CD4-positive, alpha-beta memory T cell (primary cell): ENCODE measurements around the gene TEAD1. TPM values are rescaled to one million over a fixed set of nuclear protein-coding genes. Genes with fewer than 3 reads are reported as not detected.

Experiments used
- CTCF ChIA-PET: fragments of 350-600 bp; sonication (Branson Sonifier 250); formaldehyde crosslinking; loops from one replicate; lab custom pipeline; 2021; ENCODE audit warnings: inconsistent platforms; ENCODE audit not compliant: partially characterized antibody; lab: Charles Lee
- POLR2A ChIA-PET: fragments of 350-600 bp; sonication (Branson Sonifier 250); formaldehyde crosslinking; loops from one replicate; lab custom pipeline; 2021; ENCODE audit not compliant: partially characterized antibody; lab: Charles Lee
- DNase-seq, 5 donors: peaks; one replicate each; pipeline versions ENCODE4 v3.0.0 to v3.0.0-alpha.2; 2020 to 2022; ENCODE audit warnings: mixed read lengths in 1 of 5
- H3K27ac ChIP-seq: one replicate; pipeline ENCODE4 v1.7.0; 2013; ENCODE audit warnings: low read depth, low read length
- H3K27me3 ChIP-seq: 2 replicates; pipeline ENCODE4 v1.7.0; 2013; ENCODE audit warnings: mild to moderate bottlenecking, low read length, moderate library complexity; ENCODE audit not compliant: insufficient read depth
- H3K36me3 ChIP-seq: 2 replicates; pipeline ENCODE4 v1.7.0; 2013; ENCODE audit warnings: mild to moderate bottlenecking, low read length, moderate library complexity; ENCODE audit not compliant: insufficient read depth
- H3K4me1 ChIP-seq: 2 replicates; pipeline ENCODE4 v1.7.0; 2013; ENCODE audit warnings: mild to moderate bottlenecking, low read length, moderate library complexity; ENCODE audit not compliant: insufficient read depth
- H3K4me3 ChIP-seq, 2 donors: one replicate each; pipeline ENCODE4 v1.7.0; 2013; ENCODE audit warnings: low read length in 2 of 2, mild to moderate bottlenecking in 1 of 2
- H3K9me3 ChIP-seq, 2 donors: one replicate each; pipeline ENCODE4 v1.7.0; 2013; ENCODE audit warnings: low read length in 2 of 2, control low read depth in 1 of 2; ENCODE audit not compliant: control insufficient read depth in 1 of 2
- H3K27ac Mint-ChIP-seq, 7 donors: one replicate each; pipeline ENCODE4 v1.8.0; 2020 to 2021; ENCODE audit warnings: mixed read lengths in 7 of 7, mild to moderate bottlenecking in 6 of 7, inconsistent platforms in 3 of 7, moderate library complexity in 3 of 7
- H3K27me3 Mint-ChIP-seq, 2 donors: one replicate each; pipeline ENCODE4 v1.8.0; 2020 to 2021; ENCODE audit warnings: mixed read lengths in 2 of 2
- H3K36me3 Mint-ChIP-seq, 2 donors: one replicate each; pipeline ENCODE4 v1.8.0; 2020 to 2021; ENCODE audit warnings: mixed read lengths in 2 of 2, inconsistent platforms in 1 of 2, mild to moderate bottlenecking in 1 of 2
- H3K4me1 Mint-ChIP-seq, 4 donors: one replicate each; pipeline ENCODE4 v1.8.0; 2020 to 2021; ENCODE audit warnings: mixed read lengths in 4 of 4, mild to moderate bottlenecking in 1 of 4
- H3K4me3 Mint-ChIP-seq, 8 donors: one replicate each; pipeline ENCODE4 v1.8.0; 2020 to 2021; ENCODE audit warnings: mixed read lengths in 8 of 8, mild to moderate bottlenecking in 7 of 8, moderate library complexity in 6 of 8, inconsistent platforms in 3 of 8
- H3K9me3 Mint-ChIP-seq, 8 donors: one replicate each; pipeline ENCODE4 v1.8.0; 2020 to 2021; ENCODE audit warnings: mixed read lengths in 8 of 8, mild to moderate bottlenecking in 5 of 8, inconsistent platforms in 3 of 8, moderate library complexity in 1 of 8
- intact Hi-C: fragments of 100-400 bp; cut with micrococcal nuclease; formaldehyde crosslinking; loops from one replicate; pipeline ENCODE4 v1.15.1; 2023
- polyA plus RNA-seq, 2 donors: library from polyadenylated mRNA; unstranded; fragments of 300-500 nt; fragmentation: Illumina TruSeq; gene quantifications; one replicate each; pipeline ENCODE4 v1.2.3, GENCODE V29; 2021
- total RNA-seq, 2 experiments: library from RNA; stranded (reverse); gene quantifications; one replicate each; pipeline ENCODE4 v1.2.3, GENCODE V29; 2021

Gene TEAD1
- total and polyA plus RNA-seq, 4 experiments from 2014 or later, result 0.15 to 1.1 (median 0.52) TPM; not detected in 1

GRCh38 chr11:12803086-12803826 is 129.0 kb downstream of the TEAD1 start:
- CTCF ChIA-PET, result no interaction called here

GRCh38 chr11:12806113-12806512 is 131.9 kb downstream of the TEAD1 start:
- POLR2A ChIA-PET, result no interaction called here
- no peak overlapping the region for H3K4me3 ChIP-seq
- no peak overlapping the region for H3K27ac ChIP-seq
- no peaks in the 10 kb centered on the region for H3K4me1 Mint-ChIP-seq
- DNase-seq, result no peak
- no peaks in the 10 kb centered on the region for H3K4me1 ChIP-seq
- H3K36me3 Mint-ChIP-seq, result no peaks in the 10 kb centered on the region
- no peak overlapping the region for H3K27ac Mint-ChIP-seq
- intact Hi-C loops, result no loop called here
- peaks cover 2% of the 10 kb centered on the region for H3K27me3 ChIP-seq
- CTCF ChIA-PET, result interaction anchor here (1.2 kb wide), 1 partner anchor 9 kb away, joined by 3 read pairs; no protein-coding TSS in a partner anchor
- H3K9me3 Mint-ChIP-seq, result no peaks in the 10 kb centered on the region
- no peaks in the 10 kb centered on the region for H3K9me3 ChIP-seq
- no peaks in the 10 kb centered on the region for H3K36me3 ChIP-seq
- peaks cover 15 to 18% of the 10 kb centered on the region in 2 donors for H3K27me3 Mint-ChIP-seq
- H3K4me3 Mint-ChIP-seq, result no peak overlapping the region

More at GRCh38 chr11:12803086-12803826, 129.0 kb downstream of the TEAD1 start:
- H3K9me3 Mint-ChIP-seq, result no peaks in the 10 kb centered on the region
- H3K27ac ChIP-seq, result no peak overlapping the region
- H3K4me3 Mint-ChIP-seq, result no peak overlapping the region
- H3K4me3 ChIP-seq, result no peak overlapping the region
- H3K9me3 ChIP-seq, result no peaks in the 10 kb centered on the region
- no peaks in the 10 kb centered on the region for H3K36me3 ChIP-seq
- H3K27ac Mint-ChIP-seq, result no peak overlapping the region
- peaks cover 18 to 23% of the 10 kb centered on the region in 2 donors for H3K27me3 Mint-ChIP-seq
- no peaks in the 10 kb centered on the region for H3K4me1 Mint-ChIP-seq
- no peaks in the 10 kb centered on the region for H3K4me1 ChIP-seq
- no peak for DNase-seq
- H3K36me3 Mint-ChIP-seq, result no peaks in the 10 kb centered on the region
- POLR2A ChIA-PET, result no interaction called here
- peaks cover 6% of the 10 kb centered on the region for H3K27me3 ChIP-seq
- intact Hi-C loops, result no loop called here

GRCh38 chr11:12807621-12808020 is 133.4 kb downstream of the TEAD1 start:
- H3K36me3 ChIP-seq, result no peaks in the 10 kb centered on the region
- intact Hi-C loops, result no loop called here
- H3K4me3 Mint-ChIP-seq, result no peak overlapping the region
- no peak overlapping the region for H3K27ac ChIP-seq
- H3K4me3 ChIP-seq, result no peak overlapping the region
- H3K36me3 Mint-ChIP-seq, result no peaks in the 10 kb centered on the region
- no peaks in the 10 kb centered on the region for H3K27me3 ChIP-seq
- no peaks in the 10 kb centered on the region for H3K9me3 ChIP-seq
- no peaks in the 10 kb centered on the region for H3K4me1 ChIP-seq
- POLR2A ChIA-PET, result no interaction called here
- CTCF ChIA-PET, result no interaction called here
- H3K27me3 Mint-ChIP-seq, result peaks cover 10 to 20% of the 10 kb centered on the region in 2 donors
- no peak overlapping the region for H3K27ac Mint-ChIP-seq
- no peaks in the 10 kb centered on the region for H3K4me1 Mint-ChIP-seq
- no peak for DNase-seq
- H3K9me3 Mint-ChIP-seq, result no peaks in the 10 kb centered on the region

- Histone ChIP-seq H3K4me3 (no peak overlapping the region), H3K27me3 (no peaks in the 10 kb centered on the region), H3K9me3 (no peaks in the 10 kb centered on the region), H3K36me3 (no peaks in the 10 kb centered on the region), H3K27ac (no peak overlapping the region), H3K4me1 (no peaks in the 10 kb centered on the region)
- Mint-ChIP-seq H3K27ac (no peak overlapping the region), H3K27me3 (peaks cover 13 to 23% of the 10 kb centered on the region in 2 donors), H3K4me3 (no peak overlapping the region), H3K9me3 (no peaks in the 10 kb centered on the region), H3K36me3 (no peaks in the 10 kb centered on the region), H3K4me1 (no peaks in the 10 kb centered on the region)
- DNase-seq, result no peak
- intact Hi-C loops, result no loop called here
- ChIA-PET CTCF (no interaction called here), POLR2A (no interaction called here)
Measured at GRCh38 chr11:12808519-12808918, 134.3 kb downstream of the TEAD1 start.

GRCh38 chr11:12809364-12809763 is 135.1 kb downstream of the TEAD1 start:
- Mint-ChIP-seq H3K36me3 (no peaks in the 10 kb centered on the region), H3K27me3 (peaks cover 14 to 24% of the 10 kb centered on the region in 2 donors), H3K9me3 (peaks cover 0 to 2% (median 0%) of the 10 kb centered on the region in 8 donors), H3K4me3 (no peak overlapping the region), H3K27ac (no peak overlapping the region), H3K4me1 (peaks cover 0 to 2% (median under 1%) of the 10 kb centered on the region in 4 donors)
- Histone ChIP-seq H3K4me1 (peaks cover 3% of the 10 kb centered on the region), H3K27ac (no peak overlapping the region), H3K36me3 (no peaks in the 10 kb centered on the region), H3K27me3 (no peaks in the 10 kb centered on the region), H3K4me3 (no peak overlapping the region), H3K9me3 (no peaks in the 10 kb centered on the region)
- intact Hi-C loops, result no loop called here
- DNase-seq, result no peak
- CTCF ChIA-PET, result no interaction called here
- POLR2A ChIA-PET, result no interaction called here

GRCh38 chr11:12809864-12810567 is 135.8 kb downstream of the TEAD1 start:
- ChIA-PET POLR2A (no interaction called here), CTCF (no interaction called here)
- Mint-ChIP-seq H3K4me1 (peaks cover 0 to 9% (median 6%) of the 10 kb centered on the region in 4 donors), H3K4me3 (no peak overlapping the region), H3K9me3 (peaks cover 0 to 2% (median 0%) of the 10 kb centered on the region in 8 donors), H3K27me3 (peaks cover 16 to 27% of the 10 kb centered on the region in 2 donors), H3K36me3 (no peaks in the 10 kb centered on the region), H3K27ac (no peak overlapping the region)
- Histone ChIP-seq H3K4me1 (peaks cover 9% of the 10 kb centered on the region), H3K4me3 (no peak overlapping the region), H3K27me3 (no peaks in the 10 kb centered on the region), H3K9me3 (no peaks in the 10 kb centered on the region), H3K27ac (no peak overlapping the region), H3K36me3 (no peaks in the 10 kb centered on the region)
- DNase-seq, result no peak
- intact Hi-C loops, result no loop called here

- H3K4me3 ChIP-seq, result no peak overlapping the region
- ChIA-PET POLR2A (no interaction called here), CTCF (no interaction called here)
- no peaks in the 10 kb centered on the region for H3K9me3 ChIP-seq
- H3K4me1 ChIP-seq, result peaks cover 11% of the 10 kb centered on the region
- intact Hi-C loops, result no loop called here
- no peak overlapping the region for H3K27ac Mint-ChIP-seq
- peaks cover 0 to 2% (median 0%) of the 10 kb centered on the region in 8 donors for H3K9me3 Mint-ChIP-seq
- H3K4me1 Mint-ChIP-seq, result peaks cover 0 to 9% (median 7%) of the 10 kb centered on the region in 4 donors
- H3K27me3 Mint-ChIP-seq, result peaks cover 16 to 27% of the 10 kb centered on the region in 2 donors
- no peaks in the 10 kb centered on the region for H3K36me3 ChIP-seq
- no peak overlapping the region for H3K4me3 Mint-ChIP-seq
- H3K27ac ChIP-seq, result no peak overlapping the region
- no peaks in the 10 kb centered on the region for H3K27me3 ChIP-seq
- DNase-seq, result no peak
- no peaks in the 10 kb centered on the region for H3K36me3 Mint-ChIP-seq
Measured at GRCh38 chr11:12810568-12810894, 136.3 kb downstream of the TEAD1 start.
